ENCODE measurements around the gene FAM83D.

DNA sequence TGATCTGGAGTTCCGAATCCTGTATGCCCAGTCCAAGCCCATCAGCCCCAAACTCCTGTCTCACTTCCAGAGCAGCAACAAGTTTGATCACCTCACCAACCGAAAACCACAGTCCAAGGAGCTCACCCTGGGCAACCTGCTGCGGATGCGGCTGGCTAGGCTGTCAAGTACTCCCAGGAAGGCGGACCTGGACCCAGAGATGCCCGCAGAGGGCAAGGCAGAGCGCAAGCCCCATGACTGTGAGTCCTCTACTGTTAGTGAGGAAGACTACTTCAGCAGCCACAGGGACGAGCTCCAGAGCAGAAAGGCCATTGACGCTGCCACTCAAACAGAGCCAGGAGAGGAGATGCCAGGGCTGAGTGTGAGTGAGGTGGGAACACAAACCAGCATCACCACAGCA is 25.4 kb downstream of the FAM83D start:
- TF ChIP-seq TAF1 (IDR thresholded peaks at IDR 0.05; ENCODE audit: low read depth) (no peak), CREB1 (IDR thresholded peaks at IDR 0.05; ENCODE audit: low read depth) (no peak)
- TF ChIP-seq, protein P1, sequence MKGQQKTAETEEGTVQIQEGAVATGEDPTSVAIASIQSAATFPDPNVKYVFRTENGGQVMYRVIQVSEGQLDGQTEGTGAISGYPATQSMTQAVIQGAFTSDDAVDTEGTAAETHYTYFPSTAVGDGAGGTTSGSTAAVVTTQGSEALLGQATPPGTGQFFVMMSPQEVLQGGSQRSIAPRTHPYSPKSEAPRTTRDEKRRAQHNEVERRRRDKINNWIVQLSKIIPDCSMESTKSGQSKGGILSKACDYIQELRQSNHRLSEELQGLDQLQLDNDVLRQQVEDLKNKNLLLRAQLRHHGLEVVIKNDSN (IDR thresholded peaks at IDR 0.05), result no peak

Measured in Ishikawa (cell line).